ENCODE results near the gene ANKMY1. TPM values are rescaled to one million over a fixed set of nuclear protein-coding genes. Genes with fewer than 3 reads are reported as not detected.
"Not testable (repeated sequence)": the region's sequence is repeated elsewhere in the genome, so short reads cannot be mapped to it uniquely, and the experiment has no call there.

Gene ANKMY1
- total and polyA plus RNA-seq, 3 donors from 2014 or later, result 57.3 to 92.5 (median 75.7) TPM

GRCh38 chr2:240554767-240555493 is 2.9 kb downstream of the ANKMY1 start:
- intact Hi-C loops (cut with DNase I; ENCODE audit: low total_unique reads), result no loop called here

GRCh38 chr2:240553956-240554480 is 3.8 kb downstream of the ANKMY1 start:
- intact Hi-C loops (cut with DNase I; ENCODE audit: low total_unique reads), result no loop called here
- peaks cover 22% of the 10 kb centered on the region for H3K4me1 ChIP-seq
- no peak for TF ChIP-seq CTCF (IDR thresholded peaks at IDR 0.05)
- H3K4me3 ChIP-seq, result no peak overlapping the region
- no peak for DNase-seq
- WGBS, 2 donors, result 95 to 98% methylated on average over 6 to 7 of the region's 7 CpGs
- no peak overlapping the region for H3K27ac ChIP-seq
- H3K36me3 ChIP-seq (ENCODE audit: low read depth, missing control alignments), result no peaks in the 10 kb centered on the region
- no peaks in the 10 kb centered on the region for H3K9me3 ChIP-seq
- no peaks in the 10 kb centered on the region for H3K27me3 ChIP-seq

More at GRCh38 chr2:240554767-240555493, 2.9 kb downstream of the ANKMY1 start:
- Histone ChIP-seq H3K4me3 (no peak overlapping the region), H3K36me3 (ENCODE audit: low read depth, missing control alignments) (no peaks in the 10 kb centered on the region), H3K9me3 (no peaks in the 10 kb centered on the region), H3K27me3 (no peaks in the 10 kb centered on the region), H3K4me1 (peaks cover 30% of the 10 kb centered on the region), H3K27ac (no peak overlapping the region)
- TF ChIP-seq CTCF (IDR thresholded peaks at IDR 0.05) (no peak), POLR2A (IDR thresholded peaks at IDR 0.05) (no peak)
- DNase-seq, result no peak
- WGBS, 2 donors, result 88 to 100% methylated on average over 10 to 17 of the region's 17 CpGs

GRCh38 chr2:240551811-240552210 is 6.0 kb downstream of the ANKMY1 start:
- Histone ChIP-seq H3K4me1 (peaks cover 11% of the 10 kb centered on the region), H3K36me3 (ENCODE audit: low read depth, missing control alignments) (no peaks in the 10 kb centered on the region), H3K27ac (peak overlapping the region; percentile 21 to 45), H3K9me3 (no peaks in the 10 kb centered on the region), H3K27me3 (no peaks in the 10 kb centered on the region), H3K4me3 (no peak overlapping the region)
- peak; percentile 15 for DNase-seq
- 0 to 25% methylated on average over 1 of the region's 1 CpG for WGBS, 2 donors
- no peak for TF ChIP-seq POLR2A (IDR thresholded peaks at IDR 0.05)
- TF ChIP-seq CTCF (IDR thresholded peaks at IDR 0.05), result no peak
- intact Hi-C loops (cut with DNase I; ENCODE audit: low total_unique reads), result no loop called here

- Histone ChIP-seq H3K4me3 (no peak overlapping the region), H3K9me3 (no peaks in the 10 kb centered on the region), H3K36me3 (ENCODE audit: low read depth, missing control alignments) (no peaks in the 10 kb centered on the region), H3K27ac (peak overlapping the region; percentile 21 to 45), H3K4me1 (peaks cover 5% of the 10 kb centered on the region), H3K27me3 (no peaks in the 10 kb centered on the region)
- 75 to 86% methylated on average over 4 of the region's 4 CpGs for WGBS, 2 donors
- TF ChIP-seq POLR2A (IDR thresholded peaks at IDR 0.05) (no peak), CTCF (IDR thresholded peaks at IDR 0.05) (no peak)
- no peak for DNase-seq
- intact Hi-C loops (cut with DNase I; ENCODE audit: low total_unique reads), result no loop called here
Observed at GRCh38 chr2:240551288-240551687, 6.5 kb downstream of the ANKMY1 start.

GRCh38 chr2:240539906-240540305 is 17.9 kb downstream of the ANKMY1 start:
- Histone ChIP-seq H3K4me1 (no peaks in the 10 kb centered on the region), H3K36me3 (ENCODE audit: low read depth, missing control alignments) (no peaks in the 10 kb centered on the region), H3K9me3 (no peaks in the 10 kb centered on the region), H3K27ac (no peak overlapping the region), H3K4me3 (no peak overlapping the region), H3K27me3 (no peaks in the 10 kb centered on the region)
- TF ChIP-seq CTCF (IDR thresholded peaks at IDR 0.05), result no peak
- TF ChIP-seq POLR2A (IDR thresholded peaks at IDR 0.05), result no peak
- intact Hi-C loops (cut with DNase I; ENCODE audit: low total_unique reads), result no loop called here
- DNase-seq, result no peak

- H3K4me1 ChIP-seq; H3K9me3 ChIP-seq; H3K27ac ChIP-seq; intact Hi-C loops (cut with DNase I; ENCODE audit: low total_unique reads); H3K27me3 ChIP-seq; DNase-seq; H3K36me3 ChIP-seq (ENCODE audit: low read depth, missing control alignments); H3K4me3 ChIP-seq: not testable (repeated sequence)
- WGBS, 2 donors, result 96 to 97% methylated on average over 15 to 17 of the region's 17 CpGs
Observed at GRCh38 chr2:240539101-240539500, 18.7 kb downstream of the ANKMY1 start.

Measured in testis (tissue), 3 donors.